Medulla oblongata (tissue), 1 donor: ENCODE measurements around the gene CLCNKA.
"Not testable (repeated sequence)": the region's sequence is repeated elsewhere in the genome, so short reads cannot be mapped to it uniquely, and the experiment has no call there.

ENCODE experiments used
- DNase-seq: peaks from one replicate; pipeline ENCODE4 v3.0.0-alpha.2; 2015; ENCODE audit errors: extremely low spot score

Gene CLCNKA

GRCh38 chr1:16042096-16042495 is 20.3 kb downstream of the CLCNKA start:
- DNase-seq, result no peak

GRCh38 chr1:16042654-16043053 is 20.8 kb downstream of the CLCNKA start:
- not testable (repeated sequence) for DNase-seq

- DNase-seq, result no peak
Measured at GRCh38 chr1:16043521-16043920, 21.7 kb downstream of the CLCNKA start, which contains the start of gene CLCNKB. TSS of gene CLCNKB (plus strand) at chr1:16043782. CDS start at chr1:16044493, 711 bp downstream.

- DNase-seq, result no peak
Measured at GRCh38 chr1:16043950-16044349, 22.1 kb downstream of the CLCNKA start.

- DNase-seq, result no peak
Measured at GRCh38 chr1:16046842-16047241, 25.0 kb downstream of the CLCNKA start.

- DNase-seq, result no peak
Measured at GRCh38 chr1:16047791-16048475, 26.1 kb downstream of the CLCNKA start.

- no peak for DNase-seq
Measured at GRCh38 chr1:16048573-16049189, 26.8 kb downstream of the CLCNKA start.

GRCh38 chr1:16050328-16050727 is 28.5 kb downstream of the CLCNKA start:
- no peak for DNase-seq

GRCh38 chr1:16051039-16051438 is 29.2 kb downstream of the CLCNKA start:
- no peak for DNase-seq

- DNase-seq, result not testable (repeated sequence)
Measured at GRCh38 chr1:16051949-16052348, 30.1 kb downstream of the CLCNKA start.

- no peak for DNase-seq
Measured at GRCh38 chr1:16053781-16054502, 32.1 kb downstream of the CLCNKA start.

GRCh38 chr1:16054598-16055540 is 33.0 kb downstream of the CLCNKA start:
- DNase-seq, result no peak

- peak; percentile 78 for DNase-seq
Measured at GRCh38 chr1:16055613-16056520, 34.0 kb downstream of the CLCNKA start.

GRCh38 chr1:16056521-16056912 is 34.7 kb downstream of the CLCNKA start:
- DNase-seq, result not testable (repeated sequence)

GRCh38 chr1:16057314-16057915 is 35.6 kb downstream of the CLCNKA start:
- DNase-seq, result not testable (repeated sequence)

- DNase-seq, result not testable (repeated sequence)
Measured at GRCh38 chr1:16058394-16059120, 36.7 kb downstream of the CLCNKA start.

GRCh38 chr1:16061266-16061665 is 39.4 kb downstream of the CLCNKA start:
- no peak for DNase-seq

- not testable (repeated sequence) for DNase-seq
Measured at GRCh38 chr1:16061989-16062686, 40.3 kb downstream of the CLCNKA start.

- DNase-seq, result not testable (repeated sequence)
Measured at GRCh38 chr1:16062687-16063075, 40.8 kb downstream of the CLCNKA start.
